ENCODE measurements around the gene DLGAP1. TPM values are rescaled to one million over a fixed set of nuclear protein-coding genes. Genes with fewer than 3 reads are reported as not detected.

The DLGAP1 gene
- total and polyA plus RNA-seq, 2 of the 8 experiments (the other 6 are each of a cell fraction or from before 2014, with no cell fraction given) = 11.8 to 16.9 TPM

DNA sequence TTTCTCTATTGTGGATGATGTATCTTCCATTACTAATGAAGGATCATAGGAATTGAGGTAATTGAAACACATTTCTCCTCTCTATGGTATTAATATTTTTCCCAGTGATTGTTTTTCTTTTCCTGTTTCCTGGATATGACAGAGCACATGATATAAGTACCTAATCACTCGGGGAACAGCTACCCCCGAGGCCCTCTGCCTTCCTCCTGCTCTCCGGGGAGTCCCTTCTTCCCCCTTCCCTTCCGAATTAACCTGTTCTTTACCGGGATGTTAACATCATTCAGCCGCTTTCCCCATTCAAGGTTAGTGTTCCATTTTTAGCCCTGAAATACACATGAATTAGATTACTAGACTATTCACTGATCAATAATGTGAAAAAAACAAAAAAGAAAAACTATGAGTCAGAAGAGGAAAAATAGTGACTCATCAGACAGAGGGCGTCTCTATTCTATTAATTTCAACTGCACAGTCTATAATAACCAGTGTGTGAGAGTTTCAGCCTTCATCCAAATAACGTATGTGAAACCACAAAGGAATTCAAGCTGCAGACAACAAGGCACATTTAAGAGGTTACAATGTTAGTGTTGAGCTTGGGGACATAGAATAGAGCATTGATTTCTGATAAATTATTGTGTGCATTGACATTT is 450.8 kb downstream of the DLGAP1 start (continued):
- TF ChIP-seq, protein P1, sequence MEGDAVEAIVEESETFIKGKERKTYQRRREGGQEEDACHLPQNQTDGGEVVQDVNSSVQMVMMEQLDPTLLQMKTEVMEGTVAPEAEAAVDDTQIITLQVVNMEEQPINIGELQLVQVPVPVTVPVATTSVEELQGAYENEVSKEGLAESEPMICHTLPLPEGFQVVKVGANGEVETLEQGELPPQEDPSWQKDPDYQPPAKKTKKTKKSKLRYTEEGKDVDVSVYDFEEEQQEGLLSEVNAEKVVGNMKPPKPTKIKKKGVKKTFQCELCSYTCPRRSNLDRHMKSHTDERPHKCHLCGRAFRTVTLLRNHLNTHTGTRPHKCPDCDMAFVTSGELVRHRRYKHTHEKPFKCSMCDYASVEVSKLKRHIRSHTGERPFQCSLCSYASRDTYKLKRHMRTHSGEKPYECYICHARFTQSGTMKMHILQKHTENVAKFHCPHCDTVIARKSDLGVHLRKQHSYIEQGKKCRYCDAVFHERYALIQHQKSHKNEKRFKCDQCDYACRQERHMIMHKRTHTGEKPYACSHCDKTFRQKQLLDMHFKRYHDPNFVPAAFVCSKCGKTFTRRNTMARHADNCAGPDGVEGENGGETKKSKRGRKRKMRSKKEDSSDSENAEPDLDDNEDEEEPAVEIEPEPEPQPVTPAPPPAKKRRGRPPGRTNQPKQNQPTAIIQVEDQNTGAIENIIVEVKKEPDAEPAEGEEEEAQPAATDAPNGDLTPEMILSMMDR (IDR thresholded peaks at IDR 0.05; ENCODE audit: control extremely low read depth in 1 of 3, insufficient read depth in 1 of 3, low read depth in 1 of 3, low read length in 3 of 3) = no peak
- no peak for TF ChIP-seq YY1 (IDR thresholded peaks at IDR 0.05; ENCODE audit: low read depth, low read length)
- TF ChIP-seq EP300 (IDR thresholded peaks at IDR 0.05; ENCODE audit: borderline replicate concordance in 1 of 2, low read depth in 2 of 2, low read length in 2 of 2) = no peak
- TF ChIP-seq, protein P2, sequence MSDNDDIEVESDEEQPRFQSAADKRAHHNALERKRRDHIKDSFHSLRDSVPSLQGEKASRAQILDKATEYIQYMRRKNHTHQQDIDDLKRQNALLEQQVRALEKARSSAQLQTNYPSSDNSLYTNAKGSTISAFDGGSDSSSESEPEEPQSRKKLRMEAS (IDR thresholded peaks at IDR 0.05) = no peak
- TF ChIP-seq JUND (IDR thresholded peaks at IDR 0.05; ENCODE audit: low read length) = no peak
- TF ChIP-seq SAP30 (IDR thresholded peaks at IDR 0.05; ENCODE audit: insufficient read depth, insufficient replicate concordance, low read length) = no peak
- TF ChIP-seq GABPA (IDR thresholded peaks at IDR 0.05; ENCODE audit: borderline replicate concordance, insufficient read depth, low read length) = no peak
- TF ChIP-seq, protein P3, sequence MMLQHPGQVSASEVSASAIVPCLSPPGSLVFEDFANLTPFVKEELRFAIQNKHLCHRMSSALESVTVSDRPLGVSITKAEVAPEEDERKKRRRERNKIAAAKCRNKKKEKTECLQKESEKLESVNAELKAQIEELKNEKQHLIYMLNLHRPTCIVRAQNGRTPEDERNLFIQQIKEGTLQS (IDR thresholded peaks at IDR 0.05; ENCODE audit: insufficient read depth, low read depth, low read length) = no peak
